Neural cell (in vitro differentiated cells): ENCODE measurements around the gene CEP295NL.

Experiments
- EZH2 ChIP-seq: fragments of 200-600, 300-800 bp; shearing (Covaris generic), sonication (generic); IDR thresholded peaks from 2 replicates; pipeline ENCODE4 v1.6.1; 2014; ENCODE audit warnings: antibody characterized with exemption, low read length, borderline replicate concordance, mild to moderate bottlenecking; ENCODE audit not compliant: insufficient read depth, poor library complexity, severe bottlenecking
- POLR2AphosphoS5 ChIP-seq: IDR thresholded peaks from 2 replicates; pipeline ENCODE4 v1.6.1; 2012
- TAF1 ChIP-seq: IDR thresholded peaks from 2 replicates; pipeline ENCODE4 v1.6.1; 2012; ENCODE audit warnings: low read depth
- TF ChIP-seq, protein P1 (sequence below): fragments of 450-650 bp; IDR thresholded peaks from 2 replicates; pipeline ENCODE4 v1.5.1; 2014; ENCODE audit warnings: antibody characterized with exemption, mild to moderate bottlenecking, moderate library complexity; ENCODE audit not compliant: poor library complexity, severe bottlenecking

DNA sequence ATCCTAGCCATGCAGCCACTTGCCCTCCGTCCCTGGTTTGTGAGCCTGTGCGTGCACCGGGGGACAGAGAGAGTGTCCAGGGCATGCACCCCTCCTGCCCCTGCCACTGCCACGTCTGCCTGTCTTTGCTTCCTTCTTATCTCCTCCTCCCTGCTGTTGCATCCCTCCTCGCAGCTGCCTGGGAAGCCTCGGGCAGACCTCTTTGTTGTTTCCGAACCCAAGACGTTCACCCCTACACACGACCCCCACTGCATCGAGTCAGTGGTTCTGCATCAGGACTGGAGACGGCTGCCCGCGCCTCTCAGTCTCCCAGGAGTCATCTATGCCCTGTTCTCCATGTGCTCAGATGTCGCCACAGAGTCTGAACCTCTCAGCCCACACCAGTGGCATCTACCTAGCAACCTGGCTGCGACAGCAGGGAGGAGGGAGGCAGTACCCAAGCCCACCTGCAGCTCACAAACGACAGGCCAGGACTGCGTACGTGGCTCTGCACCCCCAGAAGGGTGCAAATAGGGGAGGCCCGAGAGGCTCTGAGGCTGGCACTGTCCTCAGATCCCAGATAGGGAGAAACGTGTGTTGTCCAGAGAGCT, 17.0 kb upstream of the CEP295NL start:
- TF ChIP-seq, protein P1, sequence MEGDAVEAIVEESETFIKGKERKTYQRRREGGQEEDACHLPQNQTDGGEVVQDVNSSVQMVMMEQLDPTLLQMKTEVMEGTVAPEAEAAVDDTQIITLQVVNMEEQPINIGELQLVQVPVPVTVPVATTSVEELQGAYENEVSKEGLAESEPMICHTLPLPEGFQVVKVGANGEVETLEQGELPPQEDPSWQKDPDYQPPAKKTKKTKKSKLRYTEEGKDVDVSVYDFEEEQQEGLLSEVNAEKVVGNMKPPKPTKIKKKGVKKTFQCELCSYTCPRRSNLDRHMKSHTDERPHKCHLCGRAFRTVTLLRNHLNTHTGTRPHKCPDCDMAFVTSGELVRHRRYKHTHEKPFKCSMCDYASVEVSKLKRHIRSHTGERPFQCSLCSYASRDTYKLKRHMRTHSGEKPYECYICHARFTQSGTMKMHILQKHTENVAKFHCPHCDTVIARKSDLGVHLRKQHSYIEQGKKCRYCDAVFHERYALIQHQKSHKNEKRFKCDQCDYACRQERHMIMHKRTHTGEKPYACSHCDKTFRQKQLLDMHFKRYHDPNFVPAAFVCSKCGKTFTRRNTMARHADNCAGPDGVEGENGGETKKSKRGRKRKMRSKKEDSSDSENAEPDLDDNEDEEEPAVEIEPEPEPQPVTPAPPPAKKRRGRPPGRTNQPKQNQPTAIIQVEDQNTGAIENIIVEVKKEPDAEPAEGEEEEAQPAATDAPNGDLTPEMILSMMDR = no peak
- TF ChIP-seq POLR2AphosphoS5 (no peak), EZH2 (no peak), TAF1 (no peak)
